RWPE2 (cell line): ENCODE data around the gene CACNA2D2.

ENCODE experiments used
- ATAC-seq: fragments of 200-7000 bp; cut with Tn5 transposase; 3 replicates; pipeline ENCODE4 v1.9.1; 2021; ENCODE audit warnings: low read depth
- DNase-seq: peaks from one replicate; pipeline ENCODE4 v3.0.0-alpha.2; 2020; ENCODE audit warnings: low spot score
- H3K27ac ChIP-seq: fragments of 450-650 bp; 2 replicates; pipeline ENCODE4 v1.5.1; 2017; ENCODE audit warnings: mild to moderate bottlenecking; ENCODE audit not compliant: poor library complexity, severe bottlenecking
- H3K27me3 ChIP-seq: fragments of 250-450 bp; sonication (Bioruptor Pico); 2 replicates; pipeline ENCODE4 v1.5.1; 2021; ENCODE audit warnings: mild to moderate bottlenecking, moderate library complexity; ENCODE audit not compliant: insufficient read depth, poor library complexity, severe bottlenecking
- H3K36me3 ChIP-seq: fragments of 250-450 bp; sonication (Bioruptor Pico); 2 replicates; pipeline ENCODE4 v1.5.1; 2020; ENCODE audit warnings: low read depth, mild to moderate bottlenecking, moderate library complexity
- H3K4me1 ChIP-seq: fragments of 250-450 bp; sonication (Bioruptor Pico); 2 replicates; pipeline ENCODE4 v1.5.1; 2021; ENCODE audit warnings: mild to moderate bottlenecking, moderate library complexity; ENCODE audit not compliant: insufficient read depth, poor library complexity, severe bottlenecking
- H3K4me3 ChIP-seq: fragments of 250-450 bp; sonication (Bioruptor Pico); 2 replicates; pipeline ENCODE4 v1.5.1; 2021; ENCODE audit warnings: mild to moderate bottlenecking, moderate library complexity; ENCODE audit not compliant: severe bottlenecking
- H3K9me3 ChIP-seq: fragments of 250-450 bp; sonication (Bioruptor Pico); 2 replicates; pipeline ENCODE4 v1.5.1; 2021; ENCODE audit warnings: mild to moderate bottlenecking, moderate library complexity; ENCODE audit not compliant: severe bottlenecking
- TF ChIP-seq, protein P1 (sequence below): fragments of 450-650 bp; IDR thresholded peaks from one replicate; pipeline ENCODE4 v1.5.1; 2017; ENCODE audit warnings: mild to moderate bottlenecking, moderate library complexity; ENCODE audit not compliant: poor library complexity, severe bottlenecking

The CACNA2D2 gene

GRCh38 chr3:50350527-50351322 is 152.7 kb downstream of the CACNA2D2 start, which contains the start of the genes CYB561D2 and NPRL2:
Gene CYB561D2, plus strand, starts transcription at chr3:50350862. Its CDS starts 572 bp downstream, at chr3:50351434.
Gene NPRL2, minus strand, starts transcription at chr3:50350775. Its CDS starts 123 bp downstream, at chr3:50350652.
- DNase-seq = peak; percentile 95
- Histone ChIP-seq H3K36me3 (peaks cover 12% of the 10 kb centered on the region; the same call in 1 of the 2 replicates), H3K4me3 (peak within 1 kb of the TSS; percentile 80), H3K27ac (peak within 1 kb of the TSS; percentile 53), H3K9me3 (no peaks in the 10 kb centered on the region), H3K4me1 (no peaks in the 10 kb centered on the region), H3K27me3 (no peaks in the 10 kb centered on the region)
- TF ChIP-seq, protein P1, sequence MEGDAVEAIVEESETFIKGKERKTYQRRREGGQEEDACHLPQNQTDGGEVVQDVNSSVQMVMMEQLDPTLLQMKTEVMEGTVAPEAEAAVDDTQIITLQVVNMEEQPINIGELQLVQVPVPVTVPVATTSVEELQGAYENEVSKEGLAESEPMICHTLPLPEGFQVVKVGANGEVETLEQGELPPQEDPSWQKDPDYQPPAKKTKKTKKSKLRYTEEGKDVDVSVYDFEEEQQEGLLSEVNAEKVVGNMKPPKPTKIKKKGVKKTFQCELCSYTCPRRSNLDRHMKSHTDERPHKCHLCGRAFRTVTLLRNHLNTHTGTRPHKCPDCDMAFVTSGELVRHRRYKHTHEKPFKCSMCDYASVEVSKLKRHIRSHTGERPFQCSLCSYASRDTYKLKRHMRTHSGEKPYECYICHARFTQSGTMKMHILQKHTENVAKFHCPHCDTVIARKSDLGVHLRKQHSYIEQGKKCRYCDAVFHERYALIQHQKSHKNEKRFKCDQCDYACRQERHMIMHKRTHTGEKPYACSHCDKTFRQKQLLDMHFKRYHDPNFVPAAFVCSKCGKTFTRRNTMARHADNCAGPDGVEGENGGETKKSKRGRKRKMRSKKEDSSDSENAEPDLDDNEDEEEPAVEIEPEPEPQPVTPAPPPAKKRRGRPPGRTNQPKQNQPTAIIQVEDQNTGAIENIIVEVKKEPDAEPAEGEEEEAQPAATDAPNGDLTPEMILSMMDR = no peak
- peak; percentile 88 for ATAC-seq

GRCh38 chr3:50350213-50350526 is 153.3 kb downstream of the CACNA2D2 start:
- Histone ChIP-seq H3K4me3 (peak overlapping the region; percentile 80), H3K36me3 (peaks cover 12% of the 10 kb centered on the region; the same call in 1 of the 2 replicates), H3K9me3 (no peaks in the 10 kb centered on the region), H3K27ac (peak overlapping the region; percentile 53), H3K4me1 (no peaks in the 10 kb centered on the region), H3K27me3 (no peaks in the 10 kb centered on the region)
- ATAC-seq (no peak), DNase-seq (no peak)
- TF ChIP-seq, protein P1 = no peak

DNA sequence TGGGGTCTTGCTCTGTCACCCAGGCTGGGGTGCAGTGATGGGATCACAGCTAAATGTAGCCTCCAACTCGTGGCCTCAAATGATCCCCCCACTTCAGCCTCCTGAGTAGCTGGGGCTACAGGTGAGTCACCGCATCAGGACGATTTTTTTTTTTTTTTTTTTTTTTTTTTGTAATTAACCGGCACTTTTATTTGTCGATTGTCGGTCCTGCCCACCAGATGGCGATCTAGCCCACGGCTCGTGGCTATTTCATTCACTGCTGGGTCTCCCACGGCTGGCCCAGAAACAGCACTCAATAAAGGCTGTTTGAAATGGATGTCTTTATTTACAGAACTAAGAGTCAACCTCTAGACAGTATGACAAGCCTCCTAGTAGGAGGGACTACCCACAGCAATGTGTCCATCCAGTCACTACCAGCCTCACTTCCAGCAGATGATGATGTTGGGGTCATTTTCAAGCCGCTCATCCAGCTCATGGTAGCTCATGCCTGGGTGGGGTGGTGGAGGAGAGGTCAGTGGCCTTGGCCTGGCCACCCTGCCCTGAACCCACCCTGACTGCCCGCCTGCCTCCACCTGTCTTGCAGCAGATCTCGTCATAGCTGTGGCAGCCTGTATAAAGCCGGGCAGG is 156.1 kb downstream of the CACNA2D2 start:
- TF ChIP-seq, protein P1 = peak; percentile 84
- peaks cover 5% of the 10 kb centered on the region; the same call in 1 of the 2 replicates for H3K36me3 ChIP-seq
- DNase-seq = no peak
- no peak for ATAC-seq
- no peaks in the 10 kb centered on the region for H3K4me1 ChIP-seq
- no peaks in the 10 kb centered on the region for H3K27me3 ChIP-seq
- no peak overlapping the region for H3K4me3 ChIP-seq
- H3K9me3 ChIP-seq = no peaks in the 10 kb centered on the region
- no peak overlapping the region for H3K27ac ChIP-seq

- H3K9me3 ChIP-seq = no peaks in the 10 kb centered on the region
- H3K27me3 ChIP-seq = no peaks in the 10 kb centered on the region
- ATAC-seq (peak; percentile 48), DNase-seq (no peak)
- H3K36me3 ChIP-seq = peaks cover 5% of the 10 kb centered on the region; the same call in 1 of the 2 replicates
- H3K27ac ChIP-seq = no peak within 1 kb of the TSS
- TF ChIP-seq, protein P1 = no peak
- peaks cover 3% of the 10 kb centered on the region for H3K4me1 ChIP-seq
- peak within 1 kb of the TSS; percentile 16 for H3K4me3 ChIP-seq
Observed at GRCh38 chr3:50345586-50346234, 157.7 kb downstream of the CACNA2D2 start, which contains the start of gene ZMYND10. Gene ZMYND10, minus strand, starts transcription at chr3:50345732. Its CDS starts 153 bp downstream, at chr3:50345579.
